Astrocyte of the spinal cord (primary cell): Measurements from ENCODE around the gene SIGLEC14.
"Not testable (repeated sequence)": the region's sequence is repeated elsewhere in the genome, so short reads cannot be mapped to it uniquely, and the experiment has no call there.

Source experiments
- DNase-seq: peaks from one replicate; pipeline ENCODE4 v3.0.0; 2011; ENCODE audit warnings: low read depth, low spot score
- H3K4me3 ChIP-seq: 2 replicates; pipeline ENCODE4 v1.5.1; 2011; ENCODE audit warnings: low read depth, mild to moderate bottlenecking, low read length, moderate library complexity
- in situ Hi-C: cut with HindIII; loops from 2 replicates; pipeline ENCODE4 v1.10.0; 2017; ENCODE audit warnings: low sequenced_read_pairs
- TF ChIP-seq, protein P1 (sequence below): IDR thresholded peaks from 2 replicates; pipeline ENCODE4 v1.5.1; 2012; ENCODE audit warnings: low read depth, mild to moderate bottlenecking, low read length, inconsistent platforms

SIGLEC14 gene

GRCh38 chr19:51641648-51642047 is 5.0 kb downstream of the SIGLEC14 start:
- DNase-seq = no peak
- H3K4me3 ChIP-seq = no peak overlapping the region
- TF ChIP-seq, protein P1, sequence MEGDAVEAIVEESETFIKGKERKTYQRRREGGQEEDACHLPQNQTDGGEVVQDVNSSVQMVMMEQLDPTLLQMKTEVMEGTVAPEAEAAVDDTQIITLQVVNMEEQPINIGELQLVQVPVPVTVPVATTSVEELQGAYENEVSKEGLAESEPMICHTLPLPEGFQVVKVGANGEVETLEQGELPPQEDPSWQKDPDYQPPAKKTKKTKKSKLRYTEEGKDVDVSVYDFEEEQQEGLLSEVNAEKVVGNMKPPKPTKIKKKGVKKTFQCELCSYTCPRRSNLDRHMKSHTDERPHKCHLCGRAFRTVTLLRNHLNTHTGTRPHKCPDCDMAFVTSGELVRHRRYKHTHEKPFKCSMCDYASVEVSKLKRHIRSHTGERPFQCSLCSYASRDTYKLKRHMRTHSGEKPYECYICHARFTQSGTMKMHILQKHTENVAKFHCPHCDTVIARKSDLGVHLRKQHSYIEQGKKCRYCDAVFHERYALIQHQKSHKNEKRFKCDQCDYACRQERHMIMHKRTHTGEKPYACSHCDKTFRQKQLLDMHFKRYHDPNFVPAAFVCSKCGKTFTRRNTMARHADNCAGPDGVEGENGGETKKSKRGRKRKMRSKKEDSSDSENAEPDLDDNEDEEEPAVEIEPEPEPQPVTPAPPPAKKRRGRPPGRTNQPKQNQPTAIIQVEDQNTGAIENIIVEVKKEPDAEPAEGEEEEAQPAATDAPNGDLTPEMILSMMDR = no peak
- in situ Hi-C loops = no loop called here

- no peak overlapping the region for H3K4me3 ChIP-seq
- in situ Hi-C loops = no loop called here
- DNase-seq = no peak
- TF ChIP-seq, protein P1 = no peak
Observed at GRCh38 chr19:51640386-51640785, 6.2 kb downstream of the SIGLEC14 start.

- no peak overlapping the region for H3K4me3 ChIP-seq
- TF ChIP-seq, protein P1 = no peak
- no peak for DNase-seq
- in situ Hi-C loops = no loop called here
Observed at GRCh38 chr19:51639916-51640315, 6.7 kb downstream of the SIGLEC14 start.

- in situ Hi-C loops = no loop called here
- no peak overlapping the region for H3K4me3 ChIP-seq
- no peak for DNase-seq
- TF ChIP-seq, protein P1 = peak; percentile 27
Observed at GRCh38 chr19:51637362-51637978, 9.2 kb downstream of the SIGLEC14 start.

DNA sequence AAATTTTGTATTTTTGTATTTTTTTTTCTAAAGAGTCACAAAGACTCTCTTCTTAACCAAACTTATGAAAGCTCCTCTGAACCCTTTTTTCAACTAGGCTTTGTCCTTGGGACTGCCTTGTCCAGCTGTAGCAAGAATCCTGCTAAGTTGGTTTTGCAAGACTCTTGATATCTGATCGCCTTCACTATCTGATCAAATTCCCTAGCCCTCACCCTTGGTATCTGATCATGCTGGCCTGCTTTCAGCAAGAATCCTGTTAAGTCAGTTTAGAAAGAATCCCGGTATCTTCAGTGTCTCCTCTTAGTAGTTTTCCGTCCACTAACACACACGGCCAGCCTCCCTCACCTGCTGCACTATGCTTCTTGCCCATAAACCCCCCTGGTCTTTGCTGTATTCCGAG is 14.5 kb downstream of the SIGLEC14 start:
- H3K4me3 ChIP-seq = no peak overlapping the region
- DNase-seq = no peak
- in situ Hi-C loops = no loop called here
- TF ChIP-seq, protein P1 = no peak

DNA sequence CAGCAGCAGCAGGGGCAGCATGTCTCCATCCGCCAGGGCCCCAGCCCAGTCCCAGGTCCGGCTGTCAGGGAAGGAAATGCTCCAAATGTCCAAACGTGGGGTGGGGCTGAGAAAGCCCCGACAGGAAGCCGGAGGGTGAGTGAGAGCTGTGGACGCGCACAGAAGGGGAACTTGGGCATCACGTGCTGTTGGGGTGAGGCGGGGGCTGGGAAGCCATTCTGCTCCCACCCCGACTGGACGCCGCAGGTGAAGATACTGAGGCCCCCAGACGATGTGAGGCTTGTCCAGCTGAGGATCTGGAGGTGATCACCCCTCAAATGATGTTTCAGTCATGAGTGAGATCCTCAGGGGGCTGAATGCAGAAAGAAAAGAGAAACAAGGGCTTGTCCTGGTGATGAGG is 16.3 kb downstream of the SIGLEC14 start, which contains the start of gene SIGLEC5:
Gene SIGLEC5 (minus strand): TSS at position 87 of the 400 bp plus-strand sequence. CDS start 66 bp downstream, at position 21.
- in situ Hi-C loops, DNase-seq, H3K4me3 ChIP-seq: not testable (repeated sequence)

DNA sequence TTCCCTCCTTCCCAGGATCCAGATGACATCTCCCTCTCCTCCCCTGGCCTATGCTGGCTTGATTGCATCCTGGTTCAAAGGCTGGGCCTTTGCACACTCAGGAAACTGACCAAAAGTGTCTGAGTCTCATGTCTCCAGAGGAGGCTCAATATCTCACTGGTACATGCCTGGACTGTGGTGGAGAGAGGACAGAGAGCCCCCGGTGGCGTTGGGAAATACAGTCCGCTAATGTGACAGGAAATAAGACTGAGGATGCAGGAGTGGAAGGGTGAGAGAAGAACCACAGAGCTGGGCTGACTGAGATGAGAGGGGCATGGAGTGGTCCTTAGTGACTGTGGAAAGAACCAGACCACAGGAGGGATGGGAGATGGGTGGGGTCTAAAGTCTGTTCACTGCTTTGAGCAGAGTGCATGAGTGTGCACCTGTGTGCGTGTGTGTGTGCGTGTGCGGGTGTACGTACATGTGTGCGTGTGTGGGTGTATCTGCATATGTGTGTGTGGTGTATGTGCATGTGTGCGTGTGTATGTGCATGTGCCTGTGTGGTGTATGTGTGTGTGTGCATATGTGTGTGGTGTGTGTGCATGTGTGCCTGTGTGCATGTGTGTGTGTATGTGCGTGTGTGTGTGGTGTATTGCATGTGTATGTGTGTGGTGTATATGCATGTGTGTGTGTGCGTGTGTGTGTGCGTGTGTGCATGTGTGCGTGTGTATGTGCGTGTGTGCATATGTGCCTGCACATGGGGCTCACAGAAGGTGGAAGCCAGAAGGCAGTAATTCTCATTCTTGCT is 18.3 kb downstream of the SIGLEC14 start:
- no peak overlapping the region for H3K4me3 ChIP-seq
- TF ChIP-seq, protein P1 = no peak
- DNase-seq = no peak
- in situ Hi-C loops = no loop called here
